OCI-LY7 (cell line): ENCODE results near the gene APOL1. TPM values are rescaled to one million over a fixed set of nuclear protein-coding genes. Genes with fewer than 3 reads are reported as not detected.
"Not testable (repeated sequence)": the region's sequence is repeated elsewhere in the genome, so short reads cannot be mapped to it uniquely, and the experiment has no call there.

Experiments used
- BruUV-seq: library from RNA; stranded (reverse); fragments of 400-500 nt; replicated peaks from 2 replicates; lab custom pipeline; 2021; lab: Mats Ljungman, UMichigan
- CTCF ChIA-PET: fragments of 300-600 bp; sonication (Branson Sonifier 250); formaldehyde crosslinking; loops from one replicate; lab custom pipeline; 2022; ENCODE audit warnings: antibody characterized with exemption; ENCODE audit not compliant: unreplicated experiment; lab: Charles Lee
- POLR2A ChIA-PET: fragments of 300-600 bp; sonication (Branson Sonifier 250); formaldehyde crosslinking; loops from one replicate; lab custom pipeline; 2022; ENCODE audit warnings: antibody characterized with exemption; lab: Charles Lee
- DNase-seq: peaks from one replicate; pipeline ENCODE4 v3.0.0-alpha.2; 2015; ENCODE audit warnings: low spot score
- H2AFZ ChIP-seq: fragments of 200-600 bp; sonication (generic), shearing (Covaris generic); 2 replicates; pipeline ENCODE4 v1.6.1; 2014; ENCODE audit warnings: mild to moderate bottlenecking, antibody characterized with exemption, low read length, moderate library complexity
- H3K27ac ChIP-seq: fragments of 200-600 bp; sonication (generic); 2 replicates; pipeline ENCODE4 v1.5.1; 2014; ENCODE audit warnings: mixed run types, low read depth, mild to moderate bottlenecking, moderate library complexity, low read length, inconsistent platforms; ENCODE audit not compliant: poor library complexity, severe bottlenecking
- H3K36me3 ChIP-seq: fragments of 200-600 bp; sonication (generic); 2 replicates; pipeline ENCODE4 v1.6.1; 2014; ENCODE audit warnings: mild to moderate bottlenecking, antibody characterized with exemption, low read length, moderate library complexity, mixed read lengths; ENCODE audit not compliant: insufficient read depth
- H3K4me1 ChIP-seq: fragments of 200-600 bp; sonication (generic); 2 replicates; pipeline ENCODE4 v1.5.1; 2014; ENCODE audit warnings: mild to moderate bottlenecking, low read length; ENCODE audit not compliant: insufficient read depth, poor library complexity, severe bottlenecking
- H3K4me2 ChIP-seq: fragments of 200-600 bp; sonication (generic); 2 replicates; pipeline ENCODE4 v1.6.1; 2014; ENCODE audit warnings: mild to moderate bottlenecking, low read length
- H3K4me3 ChIP-seq: fragments of 200-600 bp; sonication (generic); 2 replicates; pipeline ENCODE4 v1.5.1; 2014; ENCODE audit warnings: mild to moderate bottlenecking, low read depth, low read length; ENCODE audit not compliant: poor library complexity, severe bottlenecking
- H3K79me2 ChIP-seq: fragments of 200-600 bp; sonication (generic); 2 replicates; pipeline ENCODE4 v1.6.1; 2016; ENCODE audit warnings: low read depth, mild to moderate bottlenecking, low read length, moderate library complexity, mixed read lengths; ENCODE audit not compliant: insufficient read depth
- H3K9me2 ChIP-seq: fragments of 200-600 bp; sonication (generic); 2 replicates; pipeline ENCODE4 v1.6.1; 2016; ENCODE audit warnings: mild to moderate bottlenecking, low read length, mixed read lengths; ENCODE audit not compliant: insufficient read depth
- H3K9me3 ChIP-seq: fragments of 200-600 bp; sonication (generic); 2 replicates; pipeline ENCODE4 v1.6.1; 2014; ENCODE audit warnings: mild to moderate bottlenecking, mixed run types, low read length, mixed read lengths
- H4K20me1 ChIP-seq: fragments of 200-600 bp; sonication (generic); 2 replicates; pipeline ENCODE4 v1.6.1; 2014; ENCODE audit warnings: mild to moderate bottlenecking, antibody characterized with exemption, low read length, moderate library complexity, mixed read lengths; ENCODE audit not compliant: insufficient read depth
- CTCF ChIP-seq: fragments of 200-600 bp; sonication (generic); conservative IDR thresholded peaks from 2 replicates; pipeline ENCODE4 v1.5.1; 2014; ENCODE audit warnings: mild to moderate bottlenecking, antibody characterized with exemption, low read length, moderate library complexity, mixed read lengths
- EZH2phosphoT487 ChIP-seq: fragments of 200-600 bp; sonication (generic); IDR thresholded peaks from 2 replicates; pipeline ENCODE4 v1.6.1; 2018; ENCODE audit warnings: low read depth, borderline replicate concordance, mild to moderate bottlenecking, mixed run types, antibody characterized with exemption, low read length, moderate library complexity, mixed read lengths
- intact Hi-C: fragments of 100-400 bp; cut with micrococcal nuclease; formaldehyde crosslinking; loops from one replicate; pipeline ENCODE4 v1.10.0; 2022; ENCODE audit not compliant: unreplicated experiment
- total RNA-seq, 2 experiments: library from RNA; depleted of rRNA in 1 of 2; stranded (reverse); fragments of >200 nt in 1 of 2; shearing (Covaris generic) in 1 of 2; gene quantifications; 2 replicates each; pipeline ENCODE4 v1.2.3, GENCODE V29; 2014 to 2022

The APOL1 gene
- total RNA-seq, 2 experiments from 2014 or later, result 0.42 to 0.47 TPM

GRCh38 chr22:36253523-36254490 is 874 bp downstream of the APOL1 start:
- no peaks in the 10 kb centered on the region for H3K79me2 ChIP-seq
- ChIA-PET POLR2A (interaction anchor here (0.9 to 1.7 kb wide), 2 partner anchors 11 to 16 kb away, joined by 5 read pairs; no protein-coding TSS in a partner anchor), CTCF (no interaction called here)
- no peaks in the 10 kb centered on the region for H3K9me2 ChIP-seq
- TF ChIP-seq CTCF (no peak), EZH2phosphoT487 (no peak)
- peaks cover 15% of the 10 kb centered on the region for H3K4me1 ChIP-seq
- BruUV-seq, result no TSS peak
- no peak overlapping the region for H3K27ac ChIP-seq
- H2AFZ ChIP-seq, result peak overlapping the region; percentile 58; the same call in 1 of the 2 replicates
- H3K4me2 ChIP-seq, result peak overlapping the region; percentile 54
- no peak for DNase-seq
- no peaks in the 10 kb centered on the region for H3K36me3 ChIP-seq
- intact Hi-C loops, result no loop called here
- no peak overlapping the region for H3K4me3 ChIP-seq
- H3K9me3 ChIP-seq, result peaks cover 10% of the 10 kb centered on the region; the same call in 1 of the 2 replicates
- H4K20me1 ChIP-seq, result no peaks in the 10 kb centered on the region

GRCh38 chr22:36255572-36255971 is 2.6 kb downstream of the APOL1 start:
- H3K9me2 ChIP-seq, H3K4me2 ChIP-seq, H3K79me2 ChIP-seq, H2AFZ ChIP-seq, DNase-seq, BruUV-seq, H4K20me1 ChIP-seq, H3K27ac ChIP-seq, CTCF ChIA-PET, intact Hi-C loops, H3K4me3 ChIP-seq, POLR2A ChIA-PET, H3K36me3 ChIP-seq, H3K9me3 ChIP-seq: not testable (repeated sequence)
- peaks cover 25% of the 10 kb centered on the region for H3K4me1 ChIP-seq

- H3K9me3 ChIP-seq, result no peaks in the 10 kb centered on the region
- BruUV-seq, result no TSS peak
- no peak for DNase-seq
- H2AFZ ChIP-seq, result no peak overlapping the region
- no peak overlapping the region for H3K27ac ChIP-seq
- no peak overlapping the region for H3K4me2 ChIP-seq
- peaks cover 25% of the 10 kb centered on the region for H3K4me1 ChIP-seq
- intact Hi-C loops, result no loop called here
- no peaks in the 10 kb centered on the region for H3K36me3 ChIP-seq
- POLR2A ChIA-PET, result no interaction called here
- no peaks in the 10 kb centered on the region for H4K20me1 ChIP-seq
- CTCF ChIA-PET, result no interaction called here
- no peak for TF ChIP-seq EZH2phosphoT487
- no peak for TF ChIP-seq CTCF
- H3K9me2 ChIP-seq, result no peaks in the 10 kb centered on the region
- no peak overlapping the region for H3K4me3 ChIP-seq
- H3K79me2 ChIP-seq, result no peaks in the 10 kb centered on the region
Measured at GRCh38 chr22:36256478-36256877, 3.5 kb downstream of the APOL1 start.
